ENCODE results near the gene RPL32.
"Not testable (repeated sequence)": the region's sequence is repeated elsewhere in the genome, so short reads cannot be mapped to it uniquely, and the experiment has no call there.

The RPL32 gene

GRCh38 chr3:12841149-12841969 lies at the start of gene RPL32:
Gene RPL32 (minus strand): TSS chr3:12841565. CDS start chr3:12840237, 1,328 bp downstream.
- H3K27ac Mint-ChIP-seq, result peak within 1 kb of the TSS; percentile 100
- no peaks in the 10 kb centered on the region for H3K9me3 Mint-ChIP-seq
- DNase-seq, result peak; percentile 76
- H3K27me3 Mint-ChIP-seq, result no peaks in the 10 kb centered on the region
- H3K4me3 Mint-ChIP-seq, result peak within 1 kb of the TSS; percentile 95 to 97
- peak; percentile 90 to 92 for ATAC-seq (replicated peaks)
- H3K4me1 Mint-ChIP-seq, result peaks cover 27 to 53% of the 10 kb centered on the region in 2 donors
- H3K36me3 Mint-ChIP-seq, result peaks cover 40 to 47% of the 10 kb centered on the region in 2 donors

- H3K4me3 Mint-ChIP-seq, result no peak overlapping the region
- DNase-seq, result no peak
- H3K9me3 Mint-ChIP-seq, result no peaks in the 10 kb centered on the region
- no peaks in the 10 kb centered on the region for H3K36me3 Mint-ChIP-seq
- no peak overlapping the region for H3K27ac Mint-ChIP-seq
- peaks cover 28 to 29% of the 10 kb centered on the region in 2 donors for H3K4me1 Mint-ChIP-seq
- H3K27me3 Mint-ChIP-seq, result peaks cover 8 to 29% of the 10 kb centered on the region in 2 donors
- no peak for ATAC-seq (replicated peaks)
Observed at GRCh38 chr3:12890610-12891390, 49.4 kb upstream of the RPL32 start.

GRCh38 chr3:12886736-12887135 lies 45.4 kb upstream of the RPL32 start:
- Mint-ChIP-seq H3K27ac (no peak overlapping the region), H3K9me3 (peaks cover 0 to 2% of the 10 kb centered on the region in 2 donors), H3K4me3 (no peak overlapping the region), H3K4me1 (peaks cover 26 to 35% of the 10 kb centered on the region in 2 donors), H3K27me3 (peaks cover 8 to 29% of the 10 kb centered on the region in 2 donors), H3K36me3 (peaks cover 0 to 3% of the 10 kb centered on the region in 2 donors)
- no peak for DNase-seq
- no peak for ATAC-seq (replicated peaks)

GRCh38 chr3:12886106-12886679 lies 44.8 kb upstream of the RPL32 start:
- peak overlapping the region; percentile 11 to 39 for H3K4me3 Mint-ChIP-seq
- peak; percentile 57 to 64 for ATAC-seq (replicated peaks)

GRCh38 chr3:12885583-12885930 lies 44.2 kb upstream of the RPL32 start:
- no peak for DNase-seq
- Mint-ChIP-seq H3K27me3 (peaks cover 6 to 21% of the 10 kb centered on the region in 2 donors), H3K27ac (no peak overlapping the region), H3K4me3 (no peak overlapping the region), H3K36me3 (peaks cover 0 to 3% of the 10 kb centered on the region in 2 donors), H3K4me1 (peaks cover 24 to 39% of the 10 kb centered on the region in 2 donors), H3K9me3 (peaks cover 0 to 2% of the 10 kb centered on the region in 2 donors)
- ATAC-seq (replicated peaks), result no peak

More at GRCh38 chr3:12886106-12886679, 44.8 kb upstream of the RPL32 start:
- peaks cover 0 to 2% of the 10 kb centered on the region in 2 donors for H3K9me3 Mint-ChIP-seq
- H3K27me3 Mint-ChIP-seq, result peaks cover 8 to 27% of the 10 kb centered on the region in 2 donors
- H3K4me1 Mint-ChIP-seq, result peaks cover 27 to 38% of the 10 kb centered on the region in 2 donors
- DNase-seq, result no peak
- no peak overlapping the region for H3K27ac Mint-ChIP-seq
- H3K36me3 Mint-ChIP-seq, result peaks cover 0 to 3% of the 10 kb centered on the region in 2 donors

- peak overlapping the region in 1 of 2 donors; percentile 35 for H3K4me3 Mint-ChIP-seq
- peaks cover 0 to 3% of the 10 kb centered on the region in 2 donors for H3K36me3 Mint-ChIP-seq
- ATAC-seq (replicated peaks) (peak; percentile 57 to 70), DNase-seq (no peak)
- H3K4me1 Mint-ChIP-seq, result peaks cover 24 to 39% of the 10 kb centered on the region in 2 donors
- H3K27ac Mint-ChIP-seq, result peak overlapping the region; percentile 2
- peaks cover 4 to 15% of the 10 kb centered on the region in 2 donors for H3K27me3 Mint-ChIP-seq
- H3K9me3 Mint-ChIP-seq, result peaks cover 0 to 2% of the 10 kb centered on the region in 2 donors
Observed at GRCh38 chr3:12884790-12885582, 43.6 kb upstream of the RPL32 start.

- Mint-ChIP-seq H3K36me3 (peaks cover 0 to 3% of the 10 kb centered on the region in 2 donors), H3K27ac (no peak overlapping the region), H3K4me3 (no peak overlapping the region), H3K9me3 (peaks cover 0 to 2% of the 10 kb centered on the region in 2 donors), H3K27me3 (peaks cover 0 to 11% of the 10 kb centered on the region in 2 donors), H3K4me1 (peaks cover 24 to 39% of the 10 kb centered on the region in 2 donors)
- DNase-seq, result no peak
- no peak for ATAC-seq (replicated peaks)
Observed at GRCh38 chr3:12884186-12884680, 42.9 kb upstream of the RPL32 start.

- ATAC-seq (replicated peaks) (no peak), DNase-seq (no peak)
- peak overlapping the region; percentile 85 for H3K27ac Mint-ChIP-seq
- H3K4me1 Mint-ChIP-seq, result peaks cover 24 to 39% of the 10 kb centered on the region in 2 donors
- peaks cover 0 to 5% of the 10 kb centered on the region in 2 donors for H3K27me3 Mint-ChIP-seq
- peaks cover 0 to 3% of the 10 kb centered on the region in 2 donors for H3K36me3 Mint-ChIP-seq
- H3K9me3 Mint-ChIP-seq, result peaks cover 0 to 2% of the 10 kb centered on the region in 2 donors
- peak overlapping the region in 1 of 2 donors; percentile 21 for H3K4me3 Mint-ChIP-seq
Observed at GRCh38 chr3:12882336-12883310, 41.3 kb upstream of the RPL32 start.

- not testable (repeated sequence) for DNase-seq, H3K36me3 Mint-ChIP-seq, H3K27me3 Mint-ChIP-seq, H3K9me3 Mint-ChIP-seq
- peak overlapping the region; percentile 85 for H3K27ac Mint-ChIP-seq
- peaks cover 23 to 38% of the 10 kb centered on the region in 2 donors for H3K4me1 Mint-ChIP-seq
- ATAC-seq (replicated peaks), result peak; percentile 79 to 87
- peak overlapping the region; percentile 5 to 21 for H3K4me3 Mint-ChIP-seq
Observed at GRCh38 chr3:12881858-12882257, 40.5 kb upstream of the RPL32 start.

- H3K9me3 Mint-ChIP-seq, result peaks cover 0 to 2% of the 10 kb centered on the region in 2 donors
- DNase-seq, result no peak
- H3K36me3 Mint-ChIP-seq, result peaks cover 0 to 3% of the 10 kb centered on the region in 2 donors
- H3K4me3 Mint-ChIP-seq, result no peak overlapping the region
- ATAC-seq (replicated peaks), result no peak
- peaks cover 12 to 27% of the 10 kb centered on the region in 2 donors for H3K4me1 Mint-ChIP-seq
- no peak overlapping the region for H3K27ac Mint-ChIP-seq
- H3K27me3 Mint-ChIP-seq, result peaks cover 14 to 15% of the 10 kb centered on the region in 2 donors
Observed at GRCh38 chr3:12879191-12879815, 37.9 kb upstream of the RPL32 start.

GRCh38 chr3:12878758-12879157 lies 37.4 kb upstream of the RPL32 start:
- not testable (repeated sequence) for H3K4me3 Mint-ChIP-seq; ATAC-seq (replicated peaks); H3K27ac Mint-ChIP-seq; H3K9me3 Mint-ChIP-seq; H3K36me3 Mint-ChIP-seq; DNase-seq
- Mint-ChIP-seq H3K27me3 (peaks cover 16 to 20% of the 10 kb centered on the region in 2 donors), H3K4me1 (peaks cover 12 to 27% of the 10 kb centered on the region in 2 donors)

GRCh38 chr3:12878141-12878574 lies 36.8 kb upstream of the RPL32 start:
- DNase-seq, result no peak
- Mint-ChIP-seq H3K4me3 (no peak overlapping the region), H3K27me3 (peaks cover 16 to 20% of the 10 kb centered on the region in 2 donors), H3K4me1 (peaks cover 10 to 27% of the 10 kb centered on the region in 2 donors), H3K36me3 (peaks cover 0 to 3% of the 10 kb centered on the region in 2 donors), H3K9me3 (peaks cover 0 to 2% of the 10 kb centered on the region in 2 donors), H3K27ac (no peak overlapping the region)
- no peak for ATAC-seq (replicated peaks)

Data from stimulated activated naive B cell treated with anti-CD40 and anti-IgM and Interleukin-4, amounts not matched to agents 10 μg/mL and 1 μg/mL and 100 μg/mL, for 72 hours (primary cell).